HG03095 (cell line): ENCODE measurements around the gene TACC3.

Source experiments
- ATAC-seq: cut with Tn5 transposase; IDR thresholded peaks from one replicate; pipeline ENCODE4 v1.9.1; 2021; ENCODE audit warnings: moderate library complexity; ENCODE audit not compliant: unreplicated experiment

TACC3 gene

DNA sequence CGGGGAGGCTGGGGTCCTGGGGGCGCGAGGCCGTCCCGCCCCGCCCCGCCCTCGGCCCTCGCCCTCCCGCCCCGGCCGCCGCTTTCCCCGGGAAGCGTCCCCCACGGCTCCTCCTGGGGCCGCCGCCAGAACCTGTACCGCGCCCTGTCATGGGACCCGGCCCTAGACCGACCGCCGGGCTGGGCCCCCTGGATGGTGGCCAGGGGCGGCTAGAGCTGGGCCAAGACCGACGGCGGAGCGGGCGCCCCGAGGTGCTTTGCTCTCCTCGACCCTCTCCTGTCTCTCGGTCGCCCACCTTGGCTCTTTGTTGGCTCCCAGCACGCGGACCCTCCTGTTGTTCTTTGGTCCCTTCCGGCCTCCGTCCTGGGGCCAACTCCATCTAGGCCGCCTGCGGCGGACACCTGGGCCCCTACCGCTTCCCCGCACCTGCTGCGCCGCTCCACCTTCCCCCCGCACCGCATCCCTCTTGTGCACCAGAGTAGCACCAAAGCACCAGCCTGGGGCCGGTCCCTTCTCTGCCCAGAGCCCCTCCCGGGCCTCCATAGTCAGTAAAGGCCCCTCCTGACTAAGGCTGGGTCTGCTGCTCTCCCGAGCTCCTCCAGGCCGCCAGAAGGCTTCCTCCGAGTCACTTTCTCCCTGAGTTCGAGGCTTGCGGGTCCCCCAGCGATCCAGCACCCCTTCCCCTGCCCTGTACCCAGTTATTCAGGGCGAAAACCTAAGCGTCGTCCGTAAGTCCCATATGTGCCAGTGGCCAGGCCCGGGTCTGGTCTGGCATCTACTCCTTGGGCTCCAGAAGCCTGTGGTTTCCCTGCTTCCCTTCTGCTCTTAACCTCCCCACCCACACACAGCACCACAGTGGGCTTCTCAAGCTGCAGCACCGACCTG is 587 bp downstream of the TACC3 start:
- ATAC-seq, result no peak

DNA sequence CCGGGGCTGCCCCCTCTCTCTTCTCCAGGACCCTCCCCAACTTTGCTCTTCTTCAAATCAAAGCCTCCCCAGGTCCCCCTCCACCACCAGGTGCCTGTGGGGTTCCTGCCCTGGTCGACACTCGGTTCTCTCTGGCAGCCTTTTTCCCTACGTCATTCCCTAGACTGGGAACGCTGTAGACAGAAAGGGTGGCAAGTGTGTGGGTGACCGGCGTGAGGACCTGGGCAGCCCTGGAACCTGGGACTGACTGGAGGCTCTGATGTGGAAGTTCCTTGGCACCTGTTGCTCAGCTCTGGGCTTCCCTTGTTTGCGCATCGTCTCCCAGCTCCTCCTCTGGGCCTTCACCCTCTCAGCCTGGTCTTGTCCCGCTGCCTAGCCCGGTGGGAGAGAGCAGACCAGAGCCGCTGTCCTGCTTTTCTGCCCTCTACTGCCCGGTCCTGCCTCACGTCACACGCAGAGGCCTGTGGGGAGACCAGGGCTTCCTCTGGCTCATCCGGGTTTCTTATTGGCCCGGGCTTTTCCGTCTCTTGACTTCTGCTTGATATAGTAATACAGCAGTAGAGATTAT is 1.3 kb downstream of the TACC3 start:
- no peak for ATAC-seq

DNA sequence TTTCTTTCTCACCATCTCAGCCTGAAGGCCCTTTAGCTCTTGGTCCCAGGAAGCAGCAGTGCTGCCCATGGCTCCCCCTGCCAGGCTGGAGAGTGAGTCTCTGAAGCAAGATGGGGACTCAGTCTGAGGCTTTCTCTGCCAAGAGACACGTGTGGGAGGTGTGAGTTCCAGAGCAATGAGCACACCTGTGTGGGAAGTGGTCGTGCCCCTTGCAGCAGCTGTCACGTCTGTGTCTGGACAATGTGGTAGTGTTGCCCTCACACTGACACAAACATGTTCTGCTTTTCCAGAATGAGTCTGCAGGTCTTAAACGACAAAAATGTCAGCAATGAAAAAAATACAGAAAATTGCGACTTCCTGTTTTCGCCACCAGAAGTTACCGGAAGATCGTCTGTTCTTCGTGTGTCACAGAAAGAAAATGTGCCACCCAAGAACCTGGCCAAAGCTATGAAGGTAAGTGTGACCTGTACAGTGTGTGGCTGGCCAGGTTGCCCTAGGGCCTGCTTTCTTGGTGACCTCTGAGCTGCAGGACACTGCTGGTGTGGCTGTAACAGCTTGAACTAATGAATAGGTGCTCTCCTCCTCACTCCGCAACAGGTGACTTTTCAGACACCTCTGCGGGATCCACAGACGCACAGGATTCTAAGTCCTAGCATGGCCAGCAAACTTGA is 1.9 kb downstream of the TACC3 start:
- no peak for ATAC-seq

DNA sequence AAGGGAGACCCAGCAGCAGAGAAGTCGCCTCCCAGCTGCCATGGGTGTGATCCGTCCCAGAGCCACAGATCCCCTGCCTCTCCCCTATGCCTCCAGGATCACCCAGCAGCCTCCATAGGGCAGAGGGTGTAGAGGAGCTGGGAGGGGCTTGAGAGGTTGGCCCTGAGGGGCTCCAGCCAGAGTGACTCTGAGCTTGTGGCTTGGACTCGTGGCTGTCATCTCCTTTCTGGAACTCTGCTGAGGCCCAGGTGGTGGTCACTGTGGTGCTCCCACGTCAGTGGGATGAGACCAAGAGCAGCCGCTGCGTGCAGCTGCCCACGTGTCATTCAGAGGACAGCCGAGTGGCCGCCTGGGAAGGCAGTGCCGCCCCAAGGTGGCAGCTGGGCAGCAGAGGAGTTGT is 4.2 kb downstream of the TACC3 start:
- ATAC-seq, result no peak

DNA sequence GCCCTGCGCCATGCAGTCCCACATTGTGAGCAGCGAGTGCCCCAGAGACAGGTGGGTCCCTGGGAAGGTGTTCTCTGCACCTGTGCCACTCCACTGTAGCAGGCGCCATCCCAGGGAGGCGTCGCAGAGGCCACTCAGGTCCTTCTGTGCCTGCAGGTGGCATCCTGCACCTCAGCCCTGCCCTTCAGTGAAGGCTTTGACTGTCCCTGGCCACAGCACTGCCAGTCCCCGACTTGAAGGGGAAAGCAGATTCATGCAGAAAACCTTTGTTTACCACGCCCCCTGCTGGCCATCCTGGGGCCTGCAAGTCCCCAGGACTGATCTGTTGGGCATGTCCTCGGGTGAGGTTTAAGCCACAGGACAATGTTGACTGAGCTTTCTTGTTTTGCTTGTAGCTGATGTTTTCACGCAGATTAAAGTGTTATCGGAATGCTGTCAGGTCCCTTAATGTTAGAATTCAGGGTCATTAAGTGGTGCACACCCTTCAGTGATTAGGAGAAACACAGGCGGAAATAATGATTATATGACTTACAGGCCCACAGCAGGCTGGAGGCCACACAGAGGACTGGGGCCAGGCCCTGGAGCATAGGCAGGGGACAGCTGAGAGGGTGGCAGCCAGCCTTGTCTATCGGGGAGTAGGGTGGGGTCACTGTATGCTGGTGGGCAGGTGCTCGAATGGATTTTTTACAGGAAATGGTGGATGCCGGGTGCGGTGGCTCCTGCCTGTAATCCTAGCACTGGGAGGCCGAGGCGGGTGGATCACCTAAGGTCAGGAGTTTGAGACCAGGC is 5.0 kb downstream of the TACC3 start:
- no peak for ATAC-seq

DNA sequence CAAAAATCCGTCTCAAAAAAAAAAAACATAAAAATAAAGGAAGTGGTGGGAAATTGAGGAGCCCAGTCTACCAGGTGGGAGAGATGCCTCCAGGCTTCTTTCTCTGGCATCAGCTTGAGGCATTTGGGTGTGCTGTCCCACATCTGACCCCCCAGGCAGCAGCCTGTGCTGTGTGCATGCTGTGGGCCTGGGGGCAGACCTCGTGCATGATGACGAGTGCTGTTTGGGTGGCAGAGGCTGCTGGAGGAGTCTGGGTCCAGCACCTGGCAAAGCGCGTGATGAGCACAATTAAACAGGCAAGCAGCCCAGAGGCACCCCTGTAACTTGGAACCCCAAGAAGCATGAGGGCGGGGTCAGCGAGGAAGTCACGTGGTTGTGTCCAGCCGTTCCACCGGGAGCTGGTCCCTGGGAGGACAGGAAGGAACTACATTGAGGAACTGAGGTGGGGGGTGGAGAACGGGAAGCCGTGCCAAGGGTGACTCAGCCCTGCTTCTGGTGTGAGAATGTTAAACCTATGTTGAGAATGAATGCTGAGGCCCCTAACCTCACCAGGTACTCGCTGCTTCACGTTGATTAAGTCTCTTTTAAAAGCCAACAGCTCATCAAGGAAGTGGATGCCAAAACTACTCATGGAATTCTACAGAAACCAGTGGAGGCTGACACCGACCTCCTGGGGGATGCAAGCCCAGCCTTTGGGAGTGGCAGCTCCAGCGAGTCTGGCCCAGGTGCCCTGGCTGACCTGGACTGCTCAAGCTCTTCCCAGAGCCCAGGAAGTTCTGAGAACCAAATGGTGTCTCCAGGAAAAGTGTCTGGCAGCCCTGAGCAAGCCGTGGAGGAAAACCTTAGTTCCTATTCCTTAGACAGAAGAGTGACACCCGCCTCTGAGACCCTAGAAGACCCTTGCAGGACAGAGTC is 6.1 kb downstream of the TACC3 start:
- no peak for ATAC-seq

DNA sequence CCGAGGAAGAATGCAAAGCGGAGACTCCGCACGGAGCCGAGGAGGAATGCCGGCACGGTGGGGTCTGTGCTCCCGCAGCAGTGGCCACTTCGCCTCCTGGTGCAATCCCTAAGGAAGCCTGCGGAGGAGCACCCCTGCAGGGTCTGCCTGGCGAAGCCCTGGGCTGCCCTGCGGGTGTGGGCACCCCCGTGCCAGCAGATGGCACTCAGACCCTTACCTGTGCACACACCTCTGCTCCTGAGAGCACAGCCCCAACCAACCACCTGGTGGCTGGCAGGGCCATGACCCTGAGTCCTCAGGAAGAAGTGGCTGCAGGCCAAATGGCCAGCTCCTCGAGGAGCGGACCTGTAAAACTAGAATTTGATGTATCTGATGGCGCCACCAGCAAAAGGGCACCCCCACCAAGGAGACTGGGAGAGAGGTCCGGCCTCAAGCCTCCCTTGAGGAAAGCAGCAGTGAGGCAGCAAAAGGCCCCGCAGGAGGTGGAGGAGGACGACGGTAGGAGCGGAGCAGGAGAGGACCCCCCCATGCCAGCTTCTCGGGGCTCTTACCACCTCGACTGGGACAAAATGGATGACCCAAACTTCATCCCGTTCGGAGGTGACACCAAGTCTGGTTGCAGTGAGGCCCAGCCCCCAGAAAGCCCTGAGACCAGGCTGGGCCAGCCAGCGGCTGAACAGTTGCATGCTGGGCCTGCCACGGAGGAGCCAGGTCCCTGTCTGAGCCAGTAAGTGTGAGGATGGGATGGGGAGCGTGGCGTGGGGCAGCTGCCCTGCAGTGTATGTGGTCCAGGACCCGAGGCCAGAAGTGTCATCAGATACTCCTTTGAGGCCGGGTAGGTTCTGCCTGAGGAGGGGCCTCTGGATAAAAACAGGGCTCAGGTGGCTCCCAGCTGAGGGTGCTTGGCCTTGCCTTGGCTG is 7.0 kb downstream of the TACC3 start:
- ATAC-seq, result no peak

DNA sequence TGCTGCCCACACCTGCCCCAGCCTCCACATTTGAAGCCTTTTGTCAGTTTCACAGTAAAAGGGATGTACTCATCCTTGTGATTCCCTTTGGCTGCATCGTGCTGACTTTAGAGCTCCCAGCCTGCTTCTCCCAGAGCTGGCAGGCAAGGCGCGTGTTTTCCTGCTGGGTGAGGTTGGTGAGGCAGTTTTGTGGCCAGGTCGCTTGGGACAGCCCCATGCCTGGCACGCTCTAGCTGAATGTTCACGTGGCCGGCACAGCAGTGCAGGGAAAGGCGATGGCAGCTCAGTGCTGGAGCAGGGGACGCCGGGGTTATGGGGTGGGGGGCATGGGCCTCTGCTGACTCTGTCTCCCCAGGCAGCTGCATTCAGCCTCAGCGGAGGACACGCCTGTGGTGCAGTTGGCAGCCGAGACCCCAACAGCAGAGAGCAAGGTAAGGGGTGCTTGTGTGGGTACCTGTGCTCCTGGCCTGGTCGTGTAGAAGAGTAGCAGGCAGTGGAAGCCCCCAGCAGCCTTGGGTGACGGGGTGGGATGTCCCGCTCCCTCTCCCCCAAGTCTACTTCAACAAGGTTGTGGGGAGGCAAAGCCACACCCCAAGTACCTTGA is 9.3 kb downstream of the TACC3 start:
- ATAC-seq, result no peak

DNA sequence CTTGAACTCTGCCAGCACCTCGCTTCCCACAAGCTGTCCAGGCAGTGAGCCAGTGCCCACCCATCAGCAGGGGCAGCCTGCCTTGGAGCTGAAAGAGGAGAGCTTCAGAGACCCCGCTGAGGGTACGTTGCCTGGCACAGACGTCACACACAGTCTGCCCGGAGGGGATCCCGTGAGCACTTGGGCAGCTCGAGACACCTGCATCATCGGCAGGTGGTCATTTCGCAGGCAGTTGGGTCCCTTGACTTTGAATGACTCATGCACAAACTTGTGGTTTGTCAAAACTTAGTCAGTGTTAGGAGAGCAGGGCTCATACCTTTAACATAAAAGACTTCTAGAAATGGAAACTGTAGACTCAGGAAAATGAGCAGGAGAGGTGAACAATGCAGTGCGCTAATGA is 9.9 kb downstream of the TACC3 start:
- ATAC-seq, result no peak

DNA sequence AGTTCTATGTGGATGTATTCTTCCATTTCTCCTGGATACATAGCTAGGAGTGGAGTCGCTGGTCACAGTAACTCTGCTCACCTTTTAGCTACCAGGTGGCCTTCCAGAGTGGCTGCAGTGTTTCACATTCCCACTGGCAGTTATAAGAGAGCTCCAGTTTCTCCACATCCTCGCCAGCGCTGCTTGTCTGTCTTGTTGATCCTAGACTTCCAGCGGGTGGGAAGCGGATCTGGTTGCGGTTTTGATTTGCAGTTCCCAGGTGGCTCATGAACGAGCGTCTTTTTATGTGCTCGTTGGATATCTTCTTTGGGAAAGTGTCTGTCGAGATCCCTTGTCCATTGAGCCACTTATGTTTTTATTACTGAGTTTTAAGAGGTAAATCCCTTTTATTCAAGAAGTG is 11.6 kb downstream of the TACC3 start:
- no peak for ATAC-seq

DNA sequence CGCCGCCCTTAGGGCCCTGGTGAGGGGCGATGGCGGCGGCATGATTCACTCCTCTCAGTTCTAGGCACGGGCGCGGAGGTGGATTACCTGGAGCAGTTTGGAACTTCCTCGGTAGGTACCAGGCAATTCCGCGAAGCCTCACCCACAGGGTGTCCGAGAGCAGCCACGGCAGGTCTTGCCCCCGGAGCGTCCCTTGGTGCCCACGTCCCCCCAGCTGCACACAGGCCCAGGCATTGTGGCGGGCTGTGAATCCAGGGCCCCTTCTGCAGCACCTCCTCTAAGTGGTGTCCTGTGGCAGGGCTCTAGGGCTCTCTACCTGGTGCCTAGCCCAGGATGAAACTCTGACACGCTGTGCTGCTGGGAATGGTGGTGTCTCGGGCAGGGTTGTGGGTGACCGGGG is 13.9 kb downstream of the TACC3 start:
- ATAC-seq, result no peak

DNA sequence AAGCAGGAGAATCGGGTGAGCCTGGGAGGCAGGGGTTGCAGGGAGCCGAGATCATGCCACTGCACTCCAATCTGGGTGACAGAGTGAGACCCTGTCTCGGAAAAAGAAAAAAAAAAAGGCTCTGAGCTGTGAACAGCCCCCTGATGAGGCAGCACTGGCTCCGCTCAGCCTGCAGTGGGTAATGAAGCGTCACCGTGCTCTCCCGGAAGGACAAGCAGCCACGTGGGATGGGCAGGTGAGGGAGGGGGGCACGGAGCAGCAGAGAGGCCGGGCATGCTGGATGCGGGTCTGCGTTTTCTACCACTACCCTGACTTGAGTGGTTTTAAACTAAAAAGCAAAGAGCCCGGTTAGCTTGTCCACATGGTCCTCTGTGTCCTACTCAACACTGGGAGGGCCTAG is 15.5 kb downstream of the TACC3 start:
- ATAC-seq, result no peak

DNA sequence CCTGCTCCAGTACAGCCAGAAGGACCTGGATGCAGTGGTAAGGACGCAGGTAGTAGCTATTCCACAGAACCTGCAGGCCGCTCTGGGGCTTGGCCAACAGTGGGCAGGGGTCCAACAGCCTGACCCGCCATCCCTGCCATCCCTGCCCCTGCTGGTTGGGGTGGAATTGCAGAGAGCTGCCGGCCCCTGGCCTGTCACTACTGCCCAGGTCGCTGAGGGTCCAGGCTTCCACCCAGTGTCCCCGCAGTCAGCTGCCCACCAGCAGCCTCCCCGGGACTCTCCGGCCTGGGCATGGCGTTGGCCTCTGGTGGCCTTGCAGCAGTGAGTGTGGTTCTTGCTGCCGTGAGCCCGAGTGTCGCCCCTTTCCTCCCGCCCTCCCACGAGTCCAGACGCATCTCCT is 16.3 kb downstream of the TACC3 start:
- no peak for ATAC-seq

DNA sequence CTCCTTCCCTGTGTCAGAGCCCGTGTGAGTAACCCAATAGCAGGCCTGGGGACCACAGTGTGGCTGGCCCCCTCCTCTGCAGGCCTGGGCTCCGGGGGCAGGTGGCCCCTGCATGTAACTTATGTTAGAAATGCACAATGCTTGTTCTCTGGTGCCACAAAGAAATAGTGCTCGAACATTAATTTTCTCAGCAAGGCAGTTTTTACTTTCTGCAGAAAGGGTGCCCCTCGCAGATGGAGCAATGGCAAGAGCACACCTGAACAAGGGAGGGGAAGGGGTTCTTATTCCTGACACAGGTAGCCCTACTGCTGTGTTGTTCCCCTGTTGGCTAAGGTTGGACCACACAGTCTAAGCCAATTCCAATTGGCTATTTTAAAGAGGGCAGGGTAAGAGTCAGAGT is 17.1 kb downstream of the TACC3 start:
- no peak for ATAC-seq

DNA sequence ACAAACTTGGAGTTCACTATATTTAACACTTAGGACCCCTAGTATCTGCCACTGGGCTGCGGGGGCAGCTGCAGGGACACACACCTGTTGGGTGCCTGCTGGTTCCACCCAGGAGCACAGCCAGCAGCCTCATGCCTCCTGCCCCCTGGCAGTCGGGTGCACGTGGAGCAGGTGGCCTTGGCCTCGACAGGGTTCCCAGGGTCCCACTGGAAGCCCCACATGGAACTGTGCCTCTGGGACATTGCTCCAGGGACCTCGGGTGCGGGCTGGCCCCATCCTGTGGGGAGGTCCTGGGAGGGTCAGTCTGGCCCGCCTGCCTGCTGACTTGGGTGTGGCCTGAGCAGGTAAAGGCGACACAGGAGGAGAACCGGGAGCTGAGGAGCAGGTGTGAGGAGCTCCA is 18.0 kb downstream of the TACC3 start:
- ATAC-seq, result no peak

DNA sequence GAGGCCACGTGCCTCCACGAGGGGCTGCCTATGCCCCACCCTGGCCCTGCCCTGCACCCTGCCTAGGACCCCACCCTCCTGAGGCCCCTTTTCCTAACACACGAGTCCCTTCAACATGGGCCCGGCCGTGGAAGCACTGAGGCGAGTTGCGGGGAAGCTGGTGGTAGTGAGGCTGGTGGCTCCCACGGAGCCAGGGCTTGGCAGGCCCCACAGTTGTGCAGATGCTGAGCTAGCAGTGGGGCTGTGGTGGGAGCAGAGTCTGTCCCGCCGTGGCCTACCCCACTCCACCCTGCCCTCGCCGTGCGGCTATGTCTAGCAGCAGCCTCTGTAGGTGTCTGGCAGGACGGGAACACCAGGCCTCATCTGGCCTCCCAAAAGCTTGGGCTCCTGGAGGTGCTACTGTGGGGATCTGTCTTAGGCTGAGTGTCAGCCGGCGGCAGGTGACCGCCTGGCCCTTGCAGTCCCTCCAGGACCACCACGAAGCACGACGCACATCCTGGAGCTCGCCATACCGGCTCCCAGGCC is 18.8 kb downstream of the TACC3 start:
- ATAC-seq, result no peak

DNA sequence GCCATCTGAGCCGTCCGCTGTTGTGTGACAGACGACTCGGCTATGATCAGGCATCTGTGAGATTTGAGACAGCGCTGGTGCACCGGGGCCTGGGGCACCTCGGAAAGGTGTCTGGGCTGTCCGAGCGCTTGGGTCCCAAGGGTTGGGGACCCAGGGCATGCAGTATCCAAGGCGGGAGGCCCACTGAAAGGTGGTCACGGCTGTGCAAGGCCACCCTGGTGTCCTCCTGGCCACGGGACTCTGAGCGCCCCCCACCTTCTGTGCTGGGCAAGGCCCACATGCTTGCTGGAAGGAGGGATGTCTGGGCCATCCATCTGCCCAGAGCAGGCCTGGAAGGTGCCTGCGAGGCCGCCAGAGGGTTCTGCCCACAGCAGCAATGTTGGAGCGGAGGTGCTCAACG is 19.9 kb downstream of the TACC3 start:
- ATAC-seq, result no peak

DNA sequence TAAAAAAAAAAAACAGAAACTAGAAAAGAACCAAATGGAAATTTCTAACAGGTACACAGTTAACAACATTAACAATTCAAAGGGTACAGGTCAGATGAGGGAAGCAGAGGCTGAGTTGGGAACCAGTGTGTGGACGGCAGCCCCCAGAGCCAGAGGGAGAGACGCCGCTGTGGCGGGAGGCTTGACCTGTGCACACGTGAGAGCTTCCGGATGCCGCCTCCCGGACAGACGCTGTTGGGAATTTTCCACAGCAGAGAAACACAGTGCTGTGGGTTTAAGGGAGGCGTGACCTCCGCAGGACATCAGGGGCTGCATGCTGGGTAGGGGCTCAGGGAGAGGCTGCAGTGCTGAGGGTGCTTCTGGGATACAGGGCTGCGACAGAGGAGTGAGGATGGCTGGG is 22.2 kb downstream of the TACC3 start:
- ATAC-seq, result no peak

DNA sequence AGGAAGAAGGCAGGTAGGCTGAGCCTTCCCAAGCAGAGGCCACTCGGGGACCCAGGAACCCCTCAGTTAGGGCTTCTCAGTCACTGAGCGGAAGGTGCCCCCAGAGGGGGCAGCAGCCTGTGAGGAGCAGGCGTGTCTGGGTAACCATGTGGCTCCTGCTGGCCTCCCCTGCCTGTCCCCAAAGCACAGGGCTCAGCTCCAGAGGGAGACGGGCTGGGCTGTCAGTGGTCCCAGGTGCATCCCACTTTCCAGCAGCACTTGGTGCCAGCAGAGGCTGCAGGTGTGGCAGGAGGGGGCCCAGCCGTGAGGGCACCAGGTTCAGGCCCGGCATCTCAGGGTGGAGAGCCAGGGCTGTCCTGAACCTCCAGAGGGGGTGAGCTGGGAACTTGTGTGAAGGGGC is 22.7 kb downstream of the TACC3 start:
- no peak for ATAC-seq
